ENCODE measurements around the gene CLDN6. TPM values are rescaled to one million over a fixed set of nuclear protein-coding genes. Genes with fewer than 3 reads are reported as not detected.

Gene CLDN6
- total and polyA plus RNA-seq, 2 of the 13 experiments (the other 11 are each of a cell fraction or from before 2014, with no cell fraction given): 5.9 to 7.6 TPM

GRCh38 chr16:3020247-3020603, 2.2 kb upstream of the CLDN6 start, which contains the start of gene TNFRSF12A (continued):
- TF ChIP-seq, protein P1, sequence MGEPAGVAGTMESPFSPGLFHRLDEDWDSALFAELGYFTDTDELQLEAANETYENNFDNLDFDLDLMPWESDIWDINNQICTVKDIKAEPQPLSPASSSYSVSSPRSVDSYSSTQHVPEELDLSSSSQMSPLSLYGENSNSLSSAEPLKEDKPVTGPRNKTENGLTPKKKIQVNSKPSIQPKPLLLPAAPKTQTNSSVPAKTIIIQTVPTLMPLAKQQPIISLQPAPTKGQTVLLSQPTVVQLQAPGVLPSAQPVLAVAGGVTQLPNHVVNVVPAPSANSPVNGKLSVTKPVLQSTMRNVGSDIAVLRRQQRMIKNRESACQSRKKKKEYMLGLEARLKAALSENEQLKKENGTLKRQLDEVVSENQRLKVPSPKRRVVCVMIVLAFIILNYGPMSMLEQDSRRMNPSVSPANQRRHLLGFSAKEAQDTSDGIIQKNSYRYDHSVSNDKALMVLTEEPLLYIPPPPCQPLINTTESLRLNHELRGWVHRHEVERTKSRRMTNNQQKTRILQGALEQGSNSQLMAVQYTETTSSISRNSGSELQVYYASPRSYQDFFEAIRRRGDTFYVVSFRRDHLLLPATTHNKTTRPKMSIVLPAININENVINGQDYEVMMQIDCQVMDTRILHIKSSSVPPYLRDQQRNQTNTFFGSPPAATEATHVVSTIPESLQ (CRISPR knock-in tag; conservative IDR thresholded peaks at IDR 0.05): 0 out of 2 replicates have a peak, but pooled peaks have one; percentile 34
- peak; percentile 17; the same call in 1 of the 2 replicates for TF ChIP-seq ZNF574 (CRISPR knock-in tag; IDR thresholded peaks at IDR 0.05)
- TF ChIP-seq ATF7-NPFF (CRISPR knock-in tag; IDR thresholded peaks at IDR 0.05; ENCODE audit: low read depth): peak; percentile 29; the same call in 1 of the 2 replicates
- peak; percentile 58 for TF ChIP-seq ZFY (CRISPR knock-in tag; IDR thresholded peaks at IDR 0.05)
- peak; percentile 9 for TF ChIP-seq RBM39 (IDR thresholded peaks at IDR 0.05; ENCODE audit: low read depth, low read length, poor library complexity, severe bottlenecking)
- peak; percentile 60; the same call in 1 of the 3 replicates for TF ChIP-seq MXI1 (IDR thresholded peaks at IDR 0.05; ENCODE audit: borderline replicate concordance, low read depth, low read length)
- peak; percentile 56; the same call in 1 of the 2 replicates for TF ChIP-seq ZNF619 (CRISPR knock-in tag; IDR thresholded peaks at IDR 0.05)
- TF ChIP-seq, protein P2, sequence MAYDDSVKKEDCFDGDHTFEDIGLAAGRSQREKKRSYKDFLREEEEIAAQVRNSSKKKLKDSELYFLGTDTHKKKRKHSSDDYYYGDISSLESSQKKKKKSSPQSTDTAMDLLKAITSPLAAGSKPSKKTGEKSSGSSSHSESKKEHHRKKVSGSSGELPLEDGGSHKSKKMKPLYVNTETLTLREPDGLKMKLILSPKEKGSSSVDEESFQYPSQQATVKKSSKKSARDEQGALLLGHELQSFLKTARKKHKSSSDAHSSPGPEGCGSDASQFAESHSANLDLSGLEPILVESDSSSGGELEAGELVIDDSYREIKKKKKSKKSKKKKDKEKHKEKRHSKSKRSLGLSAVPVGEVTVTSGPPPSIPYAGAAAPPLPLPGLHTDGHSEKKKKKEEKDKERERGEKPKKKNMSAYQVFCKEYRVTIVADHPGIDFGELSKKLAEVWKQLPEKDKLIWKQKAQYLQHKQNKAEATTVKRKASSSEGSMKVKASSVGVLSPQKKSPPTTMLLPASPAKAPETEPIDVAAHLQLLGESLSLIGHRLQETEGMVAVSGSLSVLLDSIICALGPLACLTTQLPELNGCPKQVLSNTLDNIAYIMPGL (CRISPR knock-in tag; IDR thresholded peaks at IDR 0.05; ENCODE audit: borderline replicate concordance in 1 of 2, low read depth in 1 of 2): peak in 1 of 2 experiments; percentile 26; a peak in 1 of 4 replicates
- peak; percentile 36 for TF ChIP-seq YEATS4 (CRISPR knock-in tag; IDR thresholded peaks at IDR 0.05; ENCODE audit: borderline replicate concordance)
- TF ChIP-seq HOXA3 (CRISPR knock-in tag; IDR thresholded peaks at IDR 0.05): peak; percentile 26; the same call in 1 of the 2 replicates
- TF ChIP-seq, protein P3, sequence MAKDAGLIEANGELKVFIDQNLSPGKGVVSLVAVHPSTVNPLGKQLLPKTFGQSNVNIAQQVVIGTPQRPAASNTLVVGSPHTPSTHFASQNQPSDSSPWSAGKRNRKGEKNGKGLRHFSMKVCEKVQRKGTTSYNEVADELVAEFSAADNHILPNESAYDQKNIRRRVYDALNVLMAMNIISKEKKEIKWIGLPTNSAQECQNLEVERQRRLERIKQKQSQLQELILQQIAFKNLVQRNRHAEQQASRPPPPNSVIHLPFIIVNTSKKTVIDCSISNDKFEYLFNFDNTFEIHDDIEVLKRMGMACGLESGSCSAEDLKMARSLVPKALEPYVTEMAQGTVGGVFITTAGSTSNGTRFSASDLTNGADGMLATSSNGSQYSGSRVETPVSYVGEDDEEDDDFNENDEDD (CRISPR knock-in tag; IDR thresholded peaks at IDR 0.05; ENCODE audit: borderline replicate concordance): peak; percentile 9; the same call in 1 of the 2 replicates
- TF ChIP-seq PTBP1 (IDR thresholded peaks at IDR 0.05; ENCODE audit: low read depth, low read length, poor library complexity, severe bottlenecking): no peak
- TF ChIP-seq, protein P4, sequence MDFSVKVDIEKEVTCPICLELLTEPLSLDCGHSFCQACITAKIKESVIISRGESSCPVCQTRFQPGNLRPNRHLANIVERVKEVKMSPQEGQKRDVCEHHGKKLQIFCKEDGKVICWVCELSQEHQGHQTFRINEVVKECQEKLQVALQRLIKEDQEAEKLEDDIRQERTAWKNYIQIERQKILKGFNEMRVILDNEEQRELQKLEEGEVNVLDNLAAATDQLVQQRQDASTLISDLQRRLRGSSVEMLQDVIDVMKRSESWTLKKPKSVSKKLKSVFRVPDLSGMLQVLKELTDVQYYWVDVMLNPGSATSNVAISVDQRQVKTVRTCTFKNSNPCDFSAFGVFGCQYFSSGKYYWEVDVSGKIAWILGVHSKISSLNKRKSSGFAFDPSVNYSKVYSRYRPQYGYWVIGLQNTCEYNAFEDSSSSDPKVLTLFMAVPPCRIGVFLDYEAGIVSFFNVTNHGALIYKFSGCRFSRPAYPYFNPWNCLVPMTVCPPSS (IDR thresholded peaks at IDR 0.05): no peak
